ENCODE results near the gene ZNF620.
"Not testable (repeated sequence)": the region's sequence is repeated elsewhere in the genome, so short reads cannot be mapped to it uniquely, and the experiment has no call there.

Gene ZNF620

DNA sequence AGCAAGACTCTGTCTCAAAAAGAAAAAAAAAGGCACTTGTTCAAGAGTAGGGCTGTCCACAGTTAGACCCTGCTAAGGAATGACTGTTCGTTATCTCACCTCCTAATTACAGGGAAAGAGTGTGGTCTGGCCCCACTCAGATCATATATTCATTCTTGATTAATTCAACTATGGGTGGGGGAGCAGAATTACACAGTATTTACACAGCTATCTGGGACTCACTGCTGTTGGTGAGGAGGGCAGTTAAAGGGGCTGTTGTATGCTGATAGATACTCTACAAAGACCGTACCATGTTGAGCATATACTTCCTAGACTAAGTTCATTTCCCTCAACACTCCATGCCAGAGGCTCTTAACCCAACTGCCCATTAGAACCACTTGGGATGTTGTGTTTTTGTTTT, 3.8 kb upstream of the ZNF620 start:
- no peak for DNase-seq (ENCODE audit: low read depth)

DNA sequence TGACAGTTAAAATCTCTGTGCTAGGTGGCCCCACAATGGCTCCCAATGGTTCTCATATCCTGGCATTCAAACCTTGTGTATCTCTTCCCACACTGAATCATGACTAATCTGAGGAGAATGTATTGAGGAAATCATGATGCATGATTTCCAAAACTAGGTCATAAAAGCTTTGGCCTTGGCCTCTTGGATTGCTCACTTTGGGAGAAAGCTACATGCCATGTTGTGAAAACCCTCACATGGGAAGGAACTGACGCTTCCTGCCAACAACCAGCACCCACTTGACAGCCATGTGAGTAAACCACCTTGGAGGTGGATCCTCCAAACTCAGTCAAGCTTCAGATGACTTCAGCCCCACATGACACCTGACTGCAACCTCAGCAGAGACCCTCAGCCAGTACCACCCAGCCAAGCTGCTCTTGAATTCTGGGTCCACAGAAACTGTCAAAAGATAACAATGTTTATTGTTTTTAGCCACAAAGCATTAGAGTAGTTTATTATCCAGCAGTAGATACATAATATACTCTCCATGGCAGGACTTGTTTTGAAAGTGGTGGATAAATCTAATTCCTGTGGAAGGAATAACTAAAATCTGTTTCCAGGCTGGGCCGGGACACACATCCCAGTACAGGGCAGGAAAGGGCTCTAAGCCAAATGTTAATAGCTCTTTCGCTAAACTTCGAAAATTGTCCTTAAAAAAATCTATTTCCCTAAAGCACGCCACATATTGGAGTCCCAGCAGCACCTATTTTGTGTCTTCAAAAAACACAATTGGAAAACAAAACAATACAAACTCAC, 1.0 kb upstream of the ZNF620 start:
- DNase-seq (ENCODE audit: low read depth) = no peak

DNA sequence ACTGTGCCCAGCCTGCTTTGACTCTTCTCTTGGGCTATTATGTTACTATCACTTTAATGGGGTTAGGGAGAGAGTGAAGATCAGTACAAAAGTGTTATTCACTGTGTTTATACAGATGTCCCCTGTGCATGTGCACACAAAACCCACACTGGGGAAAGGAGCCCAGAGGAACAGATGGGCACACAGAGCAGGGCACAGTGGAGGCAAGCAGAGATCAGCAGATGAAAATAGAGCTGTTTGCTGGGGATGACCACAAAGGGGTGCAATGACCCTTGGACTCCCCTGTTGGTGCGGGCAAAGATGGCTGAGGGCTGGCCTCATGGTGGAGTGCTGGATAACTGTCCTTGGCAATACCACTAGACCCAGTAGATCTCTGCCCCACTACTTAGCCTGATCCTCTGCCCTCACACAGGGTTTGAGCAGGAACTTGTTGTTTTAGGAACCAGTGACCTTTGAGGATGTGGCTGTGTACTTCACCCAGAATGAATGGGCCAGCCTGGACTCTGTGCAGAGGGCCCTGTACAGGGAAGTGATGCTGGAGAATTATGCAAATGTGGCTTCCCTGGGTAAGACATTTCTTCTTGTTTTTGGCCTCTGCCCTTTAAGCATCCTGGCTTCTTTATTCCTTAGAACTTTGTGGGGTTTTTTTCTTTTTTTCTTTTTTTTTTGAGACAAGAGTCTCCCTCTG, 5.3 kb downstream of the ZNF620 start:
- DNase-seq (ENCODE audit: low read depth) = no peak

DNA sequence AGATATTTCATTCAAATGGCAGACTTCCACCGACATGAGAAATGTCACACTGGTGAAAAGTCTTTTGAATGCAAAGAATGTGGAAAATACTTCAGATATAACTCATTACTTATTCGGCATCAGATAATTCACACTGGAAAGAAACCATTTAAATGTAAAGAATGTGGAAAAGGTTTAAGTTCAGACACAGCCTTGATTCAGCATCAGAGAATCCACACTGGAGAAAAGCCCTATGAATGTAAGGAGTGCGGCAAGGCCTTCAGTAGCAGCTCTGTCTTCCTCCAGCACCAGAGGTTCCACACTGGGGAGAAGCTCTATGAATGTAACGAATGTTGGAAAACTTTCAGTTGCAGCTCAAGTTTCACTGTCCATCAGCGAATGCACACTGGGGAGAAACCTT, 10.4 kb downstream of the ZNF620 start:
- no peak for DNase-seq (ENCODE audit: low read depth)

- no peak for DNase-seq (ENCODE audit: low read depth)
Observed at GRCh38 chr3:40518067-40518466, 12.2 kb downstream of the ZNF620 start.

GRCh38 chr3:40518848-40519247, 13.0 kb downstream of the ZNF620 start:
- no peak for DNase-seq (ENCODE audit: low read depth)

DNA sequence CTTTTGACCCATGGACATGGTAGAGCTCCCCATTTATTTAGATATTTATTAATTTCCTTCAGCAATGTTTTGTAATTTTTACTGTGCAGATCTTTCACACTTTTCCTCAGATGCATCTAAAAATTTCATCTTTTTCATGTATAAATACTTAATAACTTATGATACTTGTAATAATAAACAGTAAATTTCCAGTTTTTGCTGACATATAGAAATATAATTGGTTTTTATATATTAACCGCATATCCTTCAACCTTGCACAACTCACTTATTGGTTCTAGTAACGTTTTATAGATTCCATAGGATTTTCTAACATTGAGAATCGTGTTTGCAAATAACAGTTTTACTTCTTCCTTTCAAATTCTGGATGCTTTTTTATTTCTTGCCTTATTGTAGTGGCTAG, 15.4 kb downstream of the ZNF620 start:
- no peak for DNase-seq (ENCODE audit: low read depth)

GRCh38 chr3:40523781-40524180, 17.9 kb downstream of the ZNF620 start:
- no peak for DNase-seq (ENCODE audit: low read depth)

- no peak for DNase-seq (ENCODE audit: low read depth)
Observed at GRCh38 chr3:40524222-40524567, 18.4 kb downstream of the ZNF620 start.

GRCh38 chr3:40524568-40525285, 18.9 kb downstream of the ZNF620 start, which contains the start of gene ZNF621:
Gene ZNF621, plus strand, starts transcription at chr3:40524960. Its CDS starts 881 bp downstream, at chr3:40525841.
- peak; percentile 65 for DNase-seq (ENCODE audit: low read depth)

GRCh38 chr3:40528426-40528825, 22.6 kb downstream of the ZNF620 start:
- DNase-seq (ENCODE audit: low read depth) = no peak

- no peak for DNase-seq (ENCODE audit: low read depth)
Observed at GRCh38 chr3:40532252-40532651, 26.4 kb downstream of the ZNF620 start.

- DNase-seq (ENCODE audit: low read depth) = no peak
Observed at GRCh38 chr3:40534283-40534682, 28.4 kb downstream of the ZNF620 start.

DNA sequence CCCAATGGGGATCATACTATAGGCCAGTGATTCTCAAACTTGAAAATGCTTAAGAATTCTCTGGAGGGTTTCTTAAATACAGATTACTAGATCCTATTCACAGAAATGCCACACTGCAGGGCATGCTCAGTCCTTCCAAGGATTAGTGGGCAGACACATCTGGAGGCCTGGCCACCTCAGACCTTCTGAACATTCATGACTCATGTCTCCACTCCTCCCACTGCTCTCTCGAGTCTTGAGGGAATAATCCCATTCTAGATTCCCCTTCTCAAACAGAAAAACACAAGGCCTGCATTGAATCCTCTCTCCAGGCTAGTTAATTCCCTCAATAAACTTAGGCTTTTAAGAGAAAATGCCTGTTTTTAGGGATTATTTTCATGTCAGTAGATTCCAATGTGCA, 41.0 kb downstream of the ZNF620 start:
- DNase-seq (ENCODE audit: low read depth) = no peak

DNA sequence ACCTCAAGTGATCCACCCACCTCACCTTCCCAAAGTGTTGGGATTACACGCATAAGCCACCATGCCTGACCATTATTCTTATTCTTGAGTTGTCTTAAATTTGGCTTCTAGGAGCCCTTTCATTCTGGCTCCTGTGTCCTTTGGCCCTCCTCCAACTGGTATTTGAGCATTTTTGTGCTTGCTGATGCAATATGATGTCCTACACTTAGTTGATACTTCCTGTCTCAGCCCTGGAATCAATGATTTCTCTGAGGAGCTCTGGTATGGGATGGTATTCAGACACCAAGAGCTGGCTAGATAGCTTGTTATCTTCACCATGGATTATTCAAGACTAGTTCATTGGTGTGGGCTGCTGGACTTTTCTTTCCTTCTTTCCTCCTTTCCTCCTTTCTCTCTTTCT, 44.3 kb downstream of the ZNF620 start:
- DNase-seq (ENCODE audit: low read depth) = no peak

GRCh38 chr3:40557575-40558161, 51.8 kb downstream of the ZNF620 start:
- DNase-seq (ENCODE audit: low read depth) = no peak

DNA sequence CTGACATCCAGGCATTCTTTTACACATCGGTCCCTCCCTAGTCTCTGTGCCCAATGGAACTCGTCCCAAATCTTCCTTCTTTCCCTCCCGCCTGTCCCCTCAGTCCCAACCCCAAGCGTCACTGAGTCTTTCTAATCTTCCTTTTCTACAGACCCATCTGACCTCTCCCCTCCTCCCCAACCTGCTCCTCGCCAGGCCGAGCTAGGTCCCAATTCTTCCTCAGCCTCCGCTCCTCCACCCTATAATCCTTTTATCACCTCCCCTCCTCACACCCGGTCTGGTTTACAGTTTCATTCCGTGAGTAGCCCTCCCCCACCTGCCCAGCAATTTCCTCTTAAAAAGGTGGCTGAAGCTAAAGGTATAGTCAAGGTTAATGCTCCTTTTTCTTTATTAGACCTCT, 56.6 kb downstream of the ZNF620 start:
- not testable (repeated sequence) for DNase-seq (ENCODE audit: low read depth)

- not testable (repeated sequence) for DNase-seq (ENCODE audit: low read depth)
Observed at GRCh38 chr3:40565629-40566028, 59.8 kb downstream of the ZNF620 start.

GRCh38 chr3:40566694-40567093, 60.9 kb downstream of the ZNF620 start:
- no peak for DNase-seq (ENCODE audit: low read depth)

All from stimulated activated CD8-positive, alpha-beta memory T cell treated with anti-CD3 and anti-CD28 coated beads, Interleukin-15, amount 100 ng/mL, for 1 hour (primary cell).